Renal pelvis (tissue), 4 donors: ENCODE data around the gene CDH4. TPM values are rescaled to one million over a fixed set of nuclear protein-coding genes. Genes with fewer than 3 reads are reported as not detected.

ENCODE experiments used
- DNase-seq: peaks from one replicate; pipeline ENCODE4 v3.0.0-alpha.2; 2013
- polyA plus RNA-seq, 3 donors: library from polyadenylated mRNA; unstranded; fragments of 120-200 nt; gene quantifications; one replicate each; pipeline ENCODE4 v1.2.1, GENCODE V29; 2013; ENCODE audit not compliant: insufficient read length in 3 of 3

CDH4 gene
- polyA plus RNA-seq, 3 donors: 8.4 to 9.5 (median 8.7) TPM

- DNase-seq: no peak
Measured at GRCh38 chr20:61516346-61517208, 264.5 kb downstream of the CDH4 start.

GRCh38 chr20:61517419-61517818 lies 265.4 kb downstream of the CDH4 start:
- no peak for DNase-seq

DNA sequence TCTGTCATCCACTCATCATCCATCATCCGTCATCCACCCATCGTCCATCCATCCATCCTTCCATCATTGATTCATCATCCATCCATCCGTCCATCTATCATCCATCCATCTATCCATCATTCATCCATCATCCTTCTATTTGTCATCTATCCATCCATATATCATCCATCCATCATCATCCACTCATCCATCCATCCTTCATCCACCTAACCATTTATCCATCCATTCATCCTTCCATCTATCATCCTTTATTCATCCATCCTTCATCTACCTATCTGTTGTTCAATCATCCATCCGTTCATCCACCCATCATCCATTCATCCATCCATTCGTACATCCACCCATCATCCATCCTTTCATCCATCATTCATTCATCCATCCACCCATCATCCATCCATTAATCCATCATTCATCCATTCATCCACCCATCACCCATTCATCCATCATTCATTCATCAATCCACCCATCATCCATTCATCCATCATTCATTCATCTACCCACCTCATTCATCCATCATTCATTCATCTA lies 266.4 kb downstream of the CDH4 start:
- DNase-seq: no peak

DNA sequence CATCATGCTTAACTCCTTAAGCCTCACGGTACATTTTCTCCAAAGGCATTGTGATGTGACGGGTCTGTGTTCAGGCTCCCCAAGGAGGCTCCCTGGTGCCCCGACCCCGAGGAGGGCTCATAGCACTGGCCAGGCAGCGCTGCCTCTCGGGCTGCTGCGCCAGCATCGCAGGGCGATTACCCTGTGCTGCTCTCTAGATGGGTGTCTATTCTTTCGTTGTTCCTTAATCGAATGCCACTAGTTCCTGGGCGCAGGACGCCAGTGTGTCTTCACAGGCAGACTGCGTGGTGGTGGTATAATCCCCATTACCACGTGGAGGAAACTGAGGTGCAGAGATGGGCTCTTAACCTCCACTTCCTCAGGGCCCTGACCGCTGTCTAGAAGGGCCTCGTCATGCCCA lies 267.4 kb downstream of the CDH4 start:
- no peak for DNase-seq

DNA sequence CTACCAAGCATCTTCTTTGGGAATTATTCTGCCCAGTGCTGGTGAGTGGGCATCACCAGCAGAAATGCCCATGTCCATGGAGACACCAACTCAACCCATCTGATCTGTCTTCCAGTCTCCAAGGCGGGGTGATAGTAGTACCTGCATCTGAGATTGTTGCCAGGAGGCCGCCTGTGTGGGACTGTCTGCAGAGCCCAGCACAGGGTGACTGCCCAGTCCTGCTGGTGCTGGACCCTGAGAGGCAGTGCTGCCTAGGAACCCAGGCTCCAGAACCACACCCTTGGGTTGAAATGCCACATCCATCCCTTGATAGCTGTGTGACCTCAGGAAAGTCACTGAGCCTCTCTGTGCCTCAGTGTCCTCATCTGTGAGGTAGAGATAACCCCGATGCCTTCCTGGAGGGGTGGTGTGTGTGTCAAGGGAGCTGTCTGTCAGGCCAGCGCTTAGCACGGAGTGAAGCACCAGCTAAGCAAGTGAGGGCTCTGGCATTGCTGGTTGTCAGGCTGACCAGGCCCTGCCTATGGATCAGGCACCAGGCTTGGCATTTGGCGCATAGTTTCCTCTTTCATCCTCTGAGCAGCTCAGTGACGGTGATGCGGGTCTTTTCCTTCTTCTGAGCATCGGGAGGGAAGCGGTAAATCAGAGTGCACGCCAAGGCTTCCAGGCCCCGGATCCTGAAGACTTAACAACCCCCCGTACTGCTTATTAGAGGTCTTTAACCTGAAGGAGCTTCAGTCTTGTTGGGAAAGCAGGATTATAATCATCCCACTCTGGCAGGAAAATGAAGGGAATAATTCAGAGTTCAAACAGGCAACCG lies 268.2 kb downstream of the CDH4 start:
- no peak for DNase-seq

- DNase-seq: no peak
Measured at GRCh38 chr20:61520893-61521460, 268.9 kb downstream of the CDH4 start.

- DNase-seq: no peak
Measured at GRCh38 chr20:61521687-61522420, 269.8 kb downstream of the CDH4 start.

DNA sequence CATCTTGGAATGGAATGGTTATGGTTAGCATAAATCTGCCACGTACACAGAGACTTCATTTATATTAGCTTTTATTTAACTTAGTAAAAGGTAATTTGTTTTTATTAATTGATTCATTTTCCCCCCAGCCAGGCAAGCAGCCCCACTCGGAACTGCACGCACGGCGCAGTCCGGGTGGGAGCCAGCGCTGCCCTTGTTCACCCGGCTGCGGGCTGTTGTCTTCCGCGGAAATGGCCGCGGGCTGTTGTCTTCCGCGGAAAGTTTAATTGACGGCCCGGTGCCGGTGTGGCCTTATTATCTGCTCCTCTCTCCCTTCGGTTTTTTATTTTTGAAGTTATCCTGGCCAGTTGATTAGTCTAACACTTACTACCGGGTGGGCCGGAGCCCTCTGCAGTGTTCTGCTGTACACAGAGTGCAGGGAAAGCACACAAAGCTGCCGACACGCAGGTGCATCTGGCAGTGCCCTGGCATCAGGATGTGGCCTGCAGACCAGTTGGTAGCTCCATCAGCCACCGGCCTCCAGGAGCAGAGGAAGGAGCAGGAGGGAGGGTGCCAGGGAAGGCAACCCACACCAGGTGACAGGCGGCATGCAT lies 270.5 kb downstream of the CDH4 start:
- no peak for DNase-seq

- no peak for DNase-seq
Measured at GRCh38 chr20:61523145-61523544, 271.1 kb downstream of the CDH4 start.

DNA sequence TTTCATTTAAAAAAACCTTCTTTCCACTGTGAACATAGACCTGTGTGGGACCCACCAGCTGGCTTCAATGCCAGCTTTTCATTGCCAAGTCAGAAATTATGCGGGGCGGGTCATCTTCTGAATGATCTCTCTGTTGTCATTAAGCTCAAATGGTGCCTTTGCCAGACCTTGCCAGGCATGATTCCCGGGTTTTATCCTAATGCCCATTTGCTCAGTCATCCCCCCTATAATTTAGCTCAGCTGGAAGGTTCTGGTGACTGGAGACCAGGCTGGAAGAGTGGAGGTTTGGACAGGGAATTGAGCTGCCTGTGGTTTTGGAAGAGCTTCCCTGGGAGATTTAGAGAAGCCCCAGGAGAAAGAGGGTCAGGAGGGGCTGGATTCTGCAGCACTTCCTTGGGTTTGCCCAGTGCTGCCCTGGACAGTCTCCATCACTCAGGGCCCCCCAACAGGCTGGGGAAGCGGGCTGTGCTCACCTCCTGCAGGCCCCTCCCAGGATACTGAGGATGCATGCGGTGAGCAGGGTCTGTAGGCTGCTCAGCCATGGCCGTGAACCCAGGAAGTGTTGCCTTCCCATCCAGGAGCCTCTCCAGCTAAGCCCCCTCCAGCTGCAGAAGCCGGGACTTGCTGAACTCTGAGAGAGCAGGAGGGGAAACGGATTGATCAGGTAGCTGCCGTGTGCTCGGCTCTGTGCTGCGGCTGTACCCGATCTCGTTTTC lies 273.0 kb downstream of the CDH4 start:
- DNase-seq: no peak

- no peak for DNase-seq
Measured at GRCh38 chr20:61525781-61526431, 273.8 kb downstream of the CDH4 start.

DNA sequence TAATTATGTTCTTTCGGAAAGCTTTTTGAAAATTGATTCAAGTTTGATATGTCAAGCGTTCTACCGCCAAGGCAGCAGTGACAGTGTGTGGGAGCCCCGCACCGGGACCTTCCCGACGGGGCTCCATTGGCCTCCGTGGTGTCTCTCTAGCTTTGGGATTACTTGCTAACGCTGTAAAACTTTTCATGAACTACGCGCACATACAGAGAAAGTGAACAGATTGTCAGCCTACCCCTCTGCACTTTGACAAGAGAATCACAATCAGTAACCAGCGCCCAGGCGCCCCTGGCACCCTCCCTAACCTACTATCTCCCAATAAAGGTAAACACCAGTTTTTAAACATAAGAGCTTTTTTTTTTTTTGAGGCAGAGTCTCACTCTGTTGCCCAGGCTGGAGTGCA lies 274.8 kb downstream of the CDH4 start:
- DNase-seq: no peak

GRCh38 chr20:61527626-61528025 lies 275.6 kb downstream of the CDH4 start:
- DNase-seq: no peak

- DNase-seq: no peak
Measured at GRCh38 chr20:61528591-61528990, 276.5 kb downstream of the CDH4 start.

- no peak for DNase-seq
Measured at GRCh38 chr20:61529354-61529753, 277.3 kb downstream of the CDH4 start.

- DNase-seq: no peak
Measured at GRCh38 chr20:61531553-61532345, 279.7 kb downstream of the CDH4 start.

GRCh38 chr20:61532736-61533135 lies 280.7 kb downstream of the CDH4 start:
- no peak for DNase-seq

- no peak for DNase-seq
Measured at GRCh38 chr20:61533231-61533631, 281.2 kb downstream of the CDH4 start.

DNA sequence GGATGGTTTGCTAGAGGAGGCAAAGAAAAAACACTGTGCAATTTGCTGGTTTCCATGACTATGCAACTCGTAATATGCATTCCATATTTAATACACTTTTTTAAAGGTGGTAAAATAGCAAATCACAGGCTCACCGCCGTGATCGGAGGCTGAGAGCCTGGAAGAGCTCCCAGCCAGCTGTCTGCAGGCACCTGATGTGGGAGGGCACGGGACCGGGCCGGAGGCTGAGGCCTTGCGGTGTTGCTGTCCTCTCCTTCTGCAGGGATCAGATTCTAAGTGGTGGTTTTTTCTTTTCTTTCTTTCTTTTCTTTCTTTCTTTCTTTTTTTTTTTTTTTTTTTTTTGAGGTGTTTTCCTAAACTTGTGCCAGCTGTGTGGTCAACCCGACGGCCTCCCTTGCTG lies 282.3 kb downstream of the CDH4 start:
- no peak for DNase-seq
